ENCODE data around the gene HTR6.
"Not testable (repeated sequence)": the region's sequence is repeated elsewhere in the genome, so short reads cannot be mapped to it uniquely, and the experiment has no call there.

Gene HTR6

DNA sequence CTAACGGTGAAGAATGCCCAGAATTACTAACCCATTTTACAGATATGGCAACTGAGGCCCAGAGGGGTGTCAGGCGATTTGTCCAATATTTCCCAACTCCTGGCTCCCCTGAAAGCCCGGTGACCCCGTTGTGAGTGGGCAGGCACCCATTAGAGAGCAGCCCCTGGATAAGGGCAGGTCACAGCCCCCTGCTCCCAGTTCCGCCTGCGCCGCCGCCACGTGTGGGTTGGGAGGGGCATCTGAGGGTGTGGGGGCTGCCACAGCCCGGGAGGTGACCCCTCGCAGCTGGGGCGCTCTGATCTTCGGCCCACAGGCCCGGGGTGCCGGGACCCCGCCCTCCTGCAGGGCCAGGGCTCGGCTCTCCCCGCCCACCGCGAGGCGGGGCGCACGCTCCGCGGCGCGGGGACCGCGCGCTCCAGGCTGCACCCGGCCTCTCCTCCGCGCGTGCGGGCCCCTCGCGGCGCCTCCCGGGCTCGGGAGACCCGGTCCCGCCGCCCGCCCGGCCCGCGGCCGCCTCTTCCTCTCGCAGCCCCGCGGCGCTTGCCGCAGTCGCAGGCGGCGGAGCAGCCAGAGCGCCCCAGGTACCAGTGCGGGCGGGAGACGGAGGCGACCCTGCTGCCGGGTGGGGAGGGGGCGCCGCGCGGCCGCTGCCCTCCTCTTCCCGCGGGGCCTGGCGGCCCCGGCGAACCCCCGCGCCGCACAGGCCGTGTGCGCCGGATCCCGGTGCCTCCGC, at the start of gene HTR6:
Gene HTR6, plus strand, starts transcription at position 423 of the 733 bp plus-strand sequence. CDS start 879 bp downstream, outside the sequence.
- no peak for DNase-seq

DNA sequence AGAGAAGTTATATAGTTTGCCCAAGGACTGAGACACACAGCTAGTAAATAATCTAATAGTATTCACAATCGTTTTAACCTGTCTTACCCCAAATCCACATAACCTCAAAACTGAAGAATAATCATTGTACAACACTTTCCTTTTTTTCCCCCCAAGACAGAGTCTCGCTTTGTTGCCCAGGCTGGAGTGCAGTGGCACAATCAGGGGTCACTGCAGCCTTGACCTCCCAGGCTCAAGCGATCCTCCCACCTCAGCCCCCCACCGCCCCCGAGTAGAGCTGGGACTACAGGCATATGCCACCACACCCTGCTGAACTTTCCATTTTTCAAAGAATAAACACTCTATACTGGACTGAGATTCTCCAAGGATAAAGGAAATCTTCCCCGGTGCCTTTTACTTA, 49.2 kb upstream of the HTR6 start:
- no peak for DNase-seq

DNA sequence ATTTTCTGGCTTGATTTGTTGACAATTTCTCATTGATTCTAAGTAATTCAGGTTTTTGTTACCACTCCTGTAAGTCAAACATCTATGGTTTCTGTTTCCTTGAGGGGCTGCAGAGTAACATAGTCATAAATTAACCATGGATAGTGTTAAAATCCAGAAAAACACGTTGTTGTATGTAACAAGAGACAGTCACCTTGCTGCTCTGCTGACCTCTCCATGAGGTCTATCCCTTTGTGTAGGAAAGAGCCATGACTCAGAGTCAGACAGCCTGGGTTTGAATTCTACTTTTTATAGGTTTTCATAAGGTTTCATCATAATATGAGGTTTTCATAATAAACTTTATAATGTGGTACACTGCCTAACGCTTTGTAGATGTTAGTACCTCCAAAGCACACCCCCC, 48.2 kb upstream of the HTR6 start:
- DNase-seq: no peak

DNA sequence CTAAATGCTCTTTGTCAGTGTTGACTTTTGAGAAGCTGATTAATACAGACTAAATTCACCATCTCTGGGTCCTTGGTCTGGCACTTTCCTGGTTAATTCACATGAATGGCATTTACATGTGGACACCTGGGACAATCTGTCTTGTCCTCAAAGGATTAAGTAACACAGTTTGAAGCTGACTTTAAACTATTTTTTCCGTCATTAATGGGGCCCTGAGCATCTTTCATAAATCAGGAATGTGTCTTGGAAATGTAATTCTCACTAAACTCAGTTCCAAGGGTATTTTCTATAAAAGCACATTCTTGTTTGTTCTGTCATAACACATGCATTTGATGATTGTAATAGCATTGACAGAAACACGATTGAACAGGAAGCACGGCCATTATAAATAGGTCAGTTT, 47.3 kb upstream of the HTR6 start:
- DNase-seq: no peak

DNA sequence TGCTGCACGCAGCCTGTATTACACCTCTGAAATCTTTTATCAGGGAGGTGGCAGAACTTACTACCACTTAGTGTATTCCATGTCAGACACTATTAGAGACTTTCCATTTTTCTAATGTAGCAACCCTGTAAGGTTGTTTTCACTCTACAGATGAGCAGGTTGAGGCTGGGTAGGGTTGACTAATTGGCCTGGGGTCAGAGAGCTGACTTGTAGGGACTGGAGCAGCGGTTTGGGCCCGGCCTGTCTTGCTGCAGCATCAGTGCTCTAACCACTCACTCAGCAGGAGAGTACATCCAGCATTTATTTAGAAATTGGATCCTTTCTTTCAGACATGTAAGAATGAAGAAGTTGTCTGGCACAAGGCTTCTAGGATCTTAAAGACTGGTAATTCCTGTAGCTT, 46.2 kb upstream of the HTR6 start:
- DNase-seq: no peak

DNA sequence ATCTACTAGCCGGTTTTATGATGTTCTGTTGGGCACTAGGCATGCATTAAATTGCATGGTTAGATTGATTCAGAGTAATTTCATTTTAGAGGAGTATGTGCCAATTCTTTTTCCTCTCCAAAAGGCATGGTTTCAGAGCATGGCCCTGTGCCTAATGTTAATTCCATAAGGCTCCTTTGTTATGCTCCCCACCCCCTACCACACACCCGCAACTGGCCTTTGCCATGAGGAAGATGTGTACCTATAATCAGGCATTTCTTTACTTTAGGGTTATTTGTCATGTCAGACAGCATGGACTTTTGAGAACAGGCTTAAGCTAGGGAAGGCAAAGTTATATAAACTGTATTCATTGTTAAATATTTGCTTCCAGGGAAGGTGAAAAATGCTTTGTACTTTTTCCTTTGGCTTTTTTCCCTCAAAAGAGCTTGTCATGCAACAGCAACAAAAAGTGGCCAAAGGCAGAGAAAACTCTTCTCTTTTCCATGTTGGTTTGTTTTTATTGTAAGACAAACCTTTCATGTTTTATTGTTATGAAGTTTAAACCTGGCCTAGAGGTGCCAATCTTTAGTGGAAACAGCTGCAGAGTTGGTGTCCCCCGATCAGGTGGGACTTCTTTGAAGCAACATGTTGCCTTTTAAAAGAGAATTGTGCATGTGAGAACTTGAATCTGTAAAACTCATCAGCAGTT, 44.8 kb upstream of the HTR6 start:
- no peak for DNase-seq

DNA sequence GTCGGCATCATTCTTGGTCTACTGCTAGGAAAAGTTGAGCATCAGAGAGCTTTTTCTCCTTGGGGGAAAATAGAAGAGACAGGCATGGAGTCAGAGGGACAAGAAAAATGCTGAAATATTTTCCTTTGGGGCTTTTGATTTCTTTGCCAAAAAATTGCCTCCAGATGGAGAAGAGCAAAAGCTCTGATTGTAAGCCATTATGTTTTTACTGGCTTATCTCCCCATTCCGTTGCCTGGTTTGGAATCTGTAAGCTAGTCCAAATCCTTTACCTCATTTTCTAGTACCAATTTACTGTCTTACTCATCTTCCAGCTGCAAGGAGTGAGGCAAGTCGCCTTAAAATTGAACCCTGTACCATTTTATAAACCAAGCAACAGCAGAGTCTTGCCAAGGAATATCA, 43.9 kb upstream of the HTR6 start:
- no peak for DNase-seq

DNA sequence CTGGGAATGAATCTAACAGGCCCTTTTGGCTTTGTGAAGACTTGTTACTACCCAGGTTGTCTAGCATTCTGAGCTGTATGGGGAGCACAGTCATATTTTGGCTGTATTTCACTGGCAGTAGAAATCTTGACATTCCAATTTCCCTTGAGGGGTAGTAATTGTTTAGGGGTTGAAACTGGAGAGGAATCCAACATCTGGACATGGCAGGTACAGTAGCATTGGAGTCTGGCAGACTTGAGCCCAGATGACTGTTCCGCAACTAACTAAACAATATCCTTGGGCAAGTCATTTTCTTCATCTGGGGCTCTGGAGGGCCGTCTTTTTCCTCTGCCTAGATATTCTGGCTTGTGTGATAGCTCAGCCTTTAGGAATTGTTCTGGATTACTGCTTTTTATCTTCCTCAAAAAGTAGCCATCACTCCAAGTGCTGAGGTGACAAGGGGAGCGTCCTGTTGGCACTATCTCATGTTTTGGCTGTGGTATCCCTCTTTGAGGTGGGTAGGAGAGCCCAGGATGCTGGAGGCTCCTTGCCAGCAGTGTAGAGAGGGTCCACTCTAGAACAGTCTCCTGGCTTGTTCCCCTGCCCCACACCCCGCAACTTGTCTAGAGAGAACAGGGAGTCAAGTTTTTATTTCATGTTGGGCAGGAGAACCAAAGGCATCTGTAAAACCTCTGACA, 43.3 kb upstream of the HTR6 start:
- no peak for DNase-seq

DNA sequence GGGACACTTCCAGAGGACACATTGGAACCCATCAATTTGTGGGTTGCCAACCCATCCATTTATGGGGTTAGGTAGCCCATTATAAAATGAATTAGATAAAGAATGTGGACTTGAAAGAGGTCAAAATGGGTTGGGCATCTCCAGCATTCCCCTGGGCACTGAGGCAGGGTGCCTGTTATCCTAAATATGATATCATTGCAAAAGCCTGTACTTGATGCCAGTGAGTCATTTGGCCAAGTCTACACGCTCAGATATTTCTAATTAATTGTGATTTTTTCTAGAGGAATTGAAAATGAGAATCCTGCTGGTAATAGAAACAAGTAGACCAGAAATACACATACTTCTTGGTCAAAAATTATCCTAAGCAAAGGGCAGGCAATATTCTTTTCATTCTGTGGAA, 42.5 kb upstream of the HTR6 start:
- no peak for DNase-seq

DNA sequence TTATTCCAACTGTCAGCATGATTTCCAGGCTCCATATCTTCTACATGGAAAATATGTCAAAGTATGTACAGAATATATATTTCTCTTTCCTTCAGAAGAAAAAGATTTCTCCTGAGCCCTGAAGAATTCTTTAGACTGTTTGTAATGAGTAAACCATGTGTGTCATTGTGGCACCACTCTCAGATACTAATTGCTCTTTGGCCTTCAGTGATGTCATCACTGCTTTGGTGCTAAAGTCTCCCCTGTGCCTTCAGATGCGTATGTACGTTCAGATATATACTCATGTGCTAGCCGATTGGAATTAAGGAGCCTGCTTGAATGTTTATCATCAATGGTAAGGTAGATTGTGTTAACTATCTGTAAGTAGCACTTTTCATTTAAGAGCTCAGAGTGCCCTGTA, 41.2 kb upstream of the HTR6 start:
- no peak for DNase-seq

DNA sequence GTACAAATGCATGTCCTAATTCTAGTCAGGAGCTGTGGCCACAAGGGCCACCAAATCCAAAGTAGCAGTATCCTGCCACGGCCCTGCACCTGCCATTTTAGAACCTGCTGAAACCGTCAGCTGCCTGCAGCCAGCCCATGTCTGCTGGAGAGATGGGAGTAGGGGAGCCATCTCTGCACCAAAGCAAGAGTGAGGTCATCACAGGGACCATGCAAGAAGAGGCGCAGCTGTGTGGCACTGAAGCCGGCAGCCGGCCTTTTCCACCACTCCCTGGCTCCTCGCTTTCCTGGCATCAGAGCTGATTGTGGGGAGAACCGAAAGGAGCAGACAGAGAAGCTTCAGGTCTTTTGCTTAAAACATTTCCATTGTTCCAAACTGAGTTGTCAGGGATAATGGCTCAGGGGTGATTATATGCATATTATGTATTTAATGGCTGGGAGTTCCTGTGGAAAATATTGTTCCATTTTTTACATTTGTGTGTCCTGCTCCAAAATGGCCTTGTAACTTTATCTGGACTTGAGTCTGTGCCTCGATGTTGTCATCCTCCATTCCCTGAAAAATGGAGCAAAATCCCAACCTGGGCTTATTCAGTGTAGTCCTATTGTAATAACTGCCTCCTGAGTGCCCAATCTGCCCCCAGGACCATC, 39.3 kb upstream of the HTR6 start:
- no peak for DNase-seq

DNA sequence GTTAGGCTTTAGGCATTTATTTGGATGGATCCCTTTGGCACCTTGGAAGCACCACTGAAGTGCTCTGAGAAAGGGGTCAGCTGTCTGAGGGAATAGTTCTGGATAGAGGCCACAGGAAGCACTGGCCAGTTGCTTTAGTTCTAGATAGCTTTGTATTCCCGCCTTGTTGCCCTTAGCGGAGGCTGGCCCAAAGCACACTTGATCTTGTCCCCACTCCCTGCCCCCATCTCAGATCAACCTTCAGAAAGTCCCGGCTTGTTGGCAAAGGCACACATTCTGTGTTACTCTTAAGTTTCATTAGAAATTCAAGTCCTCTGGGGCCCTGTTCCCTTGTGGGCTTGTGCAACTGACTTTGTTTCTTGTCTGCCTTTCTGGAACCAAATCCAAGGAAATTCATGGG, 35.8 kb upstream of the HTR6 start:
- DNase-seq: no peak

DNA sequence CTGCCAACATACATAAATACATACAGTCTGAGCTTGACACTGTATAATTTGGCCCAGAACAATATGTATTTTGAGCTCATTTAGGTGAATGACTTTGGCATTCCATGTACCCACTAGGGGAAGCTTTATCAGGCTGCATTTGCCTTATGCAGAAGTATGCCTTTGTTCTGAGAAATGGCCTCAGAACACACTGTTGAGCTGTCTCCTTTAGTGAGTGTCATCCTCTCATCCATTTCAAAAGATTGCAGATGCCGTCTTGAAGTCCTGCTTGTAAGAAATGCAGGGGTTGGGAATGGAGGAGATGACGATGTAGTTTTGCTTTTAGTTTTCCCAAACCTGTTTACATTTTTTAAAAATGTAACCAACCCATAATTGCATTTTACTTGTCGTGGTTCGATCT, 35.3 kb upstream of the HTR6 start:
- DNase-seq: no peak

DNA sequence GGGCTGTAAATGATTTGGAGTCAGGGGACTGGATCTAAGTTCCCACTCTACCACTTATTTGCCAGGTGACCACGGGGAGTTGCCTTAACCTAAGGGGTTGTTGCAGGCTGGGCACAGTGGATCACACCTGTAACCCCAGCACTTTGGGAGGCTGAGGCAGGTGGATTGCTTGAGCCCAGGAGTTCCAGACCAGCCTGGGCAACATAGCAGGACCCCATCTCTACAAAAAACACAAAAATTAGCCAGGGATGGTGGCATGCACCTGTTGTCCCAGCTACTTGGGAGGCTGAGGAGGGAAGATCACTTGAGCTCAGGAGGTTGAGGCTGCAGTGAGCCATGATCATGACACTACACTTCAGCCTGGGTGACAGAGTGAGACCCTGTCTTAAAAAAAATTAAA, 34.5 kb upstream of the HTR6 start:
- DNase-seq: not testable (repeated sequence)

DNA sequence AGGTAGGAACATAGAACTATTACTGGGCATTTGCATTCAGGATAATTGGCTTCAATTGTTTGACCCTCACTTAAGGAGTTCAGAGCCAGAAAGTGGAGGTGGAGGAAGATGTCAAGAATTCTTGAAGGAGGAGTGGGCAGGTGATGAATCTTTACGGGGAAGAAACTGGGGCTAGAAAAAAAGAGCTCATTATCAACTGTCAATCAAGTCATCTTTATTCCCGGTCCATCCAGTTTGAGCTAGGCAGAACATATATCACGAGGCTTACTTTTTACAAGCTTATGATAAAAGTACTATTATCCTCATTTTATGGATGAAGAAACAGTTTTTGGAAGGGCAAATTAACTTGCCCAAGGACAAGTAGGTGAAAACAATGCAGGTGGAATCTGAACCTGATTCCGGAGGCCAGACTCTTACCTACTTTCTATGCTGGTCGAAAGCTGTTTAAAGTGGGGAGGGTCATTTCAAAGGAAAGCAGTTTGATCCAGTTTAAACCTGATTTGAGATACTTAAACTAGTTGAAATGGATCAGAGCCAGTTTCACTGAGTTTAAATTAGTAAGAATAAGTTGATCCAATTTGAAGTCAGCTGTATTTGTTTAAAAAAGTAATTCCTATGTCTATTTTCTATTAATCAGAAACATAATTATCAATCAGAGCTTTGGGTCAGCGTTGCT, 33.8 kb upstream of the HTR6 start:
- no peak for DNase-seq

DNA sequence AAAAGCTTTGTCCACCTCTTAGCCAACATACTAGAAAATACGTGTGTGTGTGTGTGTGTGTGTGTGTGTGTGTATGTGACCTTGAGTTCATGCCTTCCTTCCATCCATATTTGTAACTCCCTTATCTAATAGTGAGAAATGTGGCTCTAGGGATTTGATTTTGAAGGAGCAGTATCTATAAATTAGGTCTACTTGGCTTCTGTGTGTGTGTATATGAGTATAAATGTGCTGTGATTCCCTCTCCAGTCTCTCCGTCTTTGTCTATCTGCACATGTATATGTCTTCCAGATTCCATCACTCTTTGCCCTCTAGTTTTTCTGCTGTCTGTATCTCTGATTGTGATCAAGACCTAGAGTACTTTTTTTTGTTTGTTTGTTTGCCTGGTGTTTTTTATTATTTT, 32.5 kb upstream of the HTR6 start:
- DNase-seq: no peak

DNA sequence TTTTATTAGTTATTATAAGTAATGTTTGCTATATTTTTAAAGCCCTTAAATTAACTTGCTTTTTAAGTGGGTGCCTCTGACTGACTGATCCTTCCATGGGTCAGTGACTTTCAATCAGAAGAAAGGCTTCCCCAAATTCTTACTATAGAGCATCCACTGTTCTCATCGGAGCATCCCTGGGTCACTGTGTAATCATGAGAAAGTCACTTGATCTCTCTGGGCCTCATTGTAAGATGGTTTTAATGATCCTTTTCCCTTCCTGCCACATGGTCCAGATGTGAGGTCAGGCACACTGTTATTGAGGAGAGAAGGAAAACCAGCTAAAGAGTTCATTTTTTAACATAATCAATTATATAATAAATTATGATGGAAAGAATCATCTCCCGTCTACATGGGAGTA, 31.6 kb upstream of the HTR6 start:
- no peak for DNase-seq

DNA sequence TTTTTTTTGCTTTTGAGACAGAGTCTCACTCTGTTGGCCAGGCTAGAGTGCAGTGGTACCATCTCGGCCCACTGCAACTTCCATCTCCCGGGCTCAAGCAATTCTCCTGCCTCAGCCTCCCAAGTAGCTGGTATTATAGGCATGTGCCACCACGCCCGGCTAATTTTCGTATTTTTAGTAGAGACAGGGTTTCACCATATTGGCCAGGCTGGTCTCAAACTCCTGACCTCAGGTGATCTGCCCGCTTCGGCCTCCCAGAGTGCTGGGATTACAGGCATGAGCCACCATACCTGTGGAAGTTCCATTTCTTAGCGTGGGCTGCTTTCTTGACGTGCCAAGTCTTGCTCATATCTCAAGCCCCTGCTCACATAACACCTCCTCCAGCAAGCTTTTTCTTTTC, 29.6 kb upstream of the HTR6 start:
- DNase-seq: not testable (repeated sequence)

DNA sequence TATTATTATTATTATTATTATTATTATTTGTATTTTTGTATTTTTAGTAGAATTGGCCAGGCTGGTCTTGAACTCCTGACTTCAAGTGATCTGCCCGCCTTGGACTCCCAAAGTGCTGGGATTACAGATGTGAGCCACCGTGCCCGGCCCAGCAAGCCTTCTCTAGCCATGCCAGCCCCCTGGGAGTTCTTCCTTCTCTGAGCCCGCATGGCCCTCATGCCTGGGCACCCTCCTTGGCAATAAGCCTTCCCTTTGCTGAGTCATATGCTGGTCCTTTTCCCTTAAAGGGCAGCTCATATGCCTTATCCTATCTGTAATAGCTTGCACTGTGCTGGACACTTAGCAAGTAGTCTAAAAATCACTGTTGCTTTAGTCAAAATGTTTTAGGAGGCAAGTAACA, 29.0 kb upstream of the HTR6 start:
- no peak for DNase-seq

DNA sequence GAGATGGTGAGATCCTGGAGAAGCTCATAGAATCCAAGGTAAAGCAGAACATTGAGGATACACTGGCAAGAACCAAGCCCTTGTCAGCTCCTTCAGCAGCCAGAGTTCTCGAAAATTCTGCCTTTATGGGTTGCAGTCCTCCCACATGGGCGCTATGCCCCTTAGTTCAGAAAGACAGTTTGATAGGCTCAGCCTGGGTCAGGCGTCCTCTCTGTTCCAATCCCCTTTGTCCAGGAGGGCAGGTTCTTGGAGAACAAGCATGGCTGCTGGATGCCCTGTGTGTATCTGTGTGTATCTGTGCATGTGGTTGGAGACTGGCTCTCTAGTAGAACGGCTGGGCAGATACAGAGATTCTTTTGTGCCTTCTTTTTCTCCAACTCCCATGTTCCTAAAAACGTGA, 28.6 kb upstream of the HTR6 start:
- no peak for DNase-seq

DNA sequence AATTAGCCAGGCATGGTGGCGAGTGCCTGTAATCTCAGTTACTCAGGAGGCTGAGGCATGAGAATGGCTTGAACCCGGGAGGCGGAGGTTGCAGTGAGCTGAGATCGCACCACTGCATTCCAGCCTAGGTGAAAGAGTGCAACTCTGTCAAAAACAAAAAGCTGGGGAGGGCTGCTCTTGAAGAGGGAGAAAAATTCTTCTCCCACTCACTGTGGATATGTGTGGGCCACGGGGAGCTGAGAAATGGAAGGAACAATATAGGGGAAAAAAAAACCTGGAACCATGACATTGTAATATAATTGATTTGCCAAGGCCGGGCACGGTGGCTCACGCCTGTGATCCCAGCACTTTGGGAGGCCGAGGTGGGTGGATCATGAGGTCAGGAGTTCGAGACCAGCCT, 27.9 kb upstream of the HTR6 start:
- not testable (repeated sequence) for DNase-seq

DNA sequence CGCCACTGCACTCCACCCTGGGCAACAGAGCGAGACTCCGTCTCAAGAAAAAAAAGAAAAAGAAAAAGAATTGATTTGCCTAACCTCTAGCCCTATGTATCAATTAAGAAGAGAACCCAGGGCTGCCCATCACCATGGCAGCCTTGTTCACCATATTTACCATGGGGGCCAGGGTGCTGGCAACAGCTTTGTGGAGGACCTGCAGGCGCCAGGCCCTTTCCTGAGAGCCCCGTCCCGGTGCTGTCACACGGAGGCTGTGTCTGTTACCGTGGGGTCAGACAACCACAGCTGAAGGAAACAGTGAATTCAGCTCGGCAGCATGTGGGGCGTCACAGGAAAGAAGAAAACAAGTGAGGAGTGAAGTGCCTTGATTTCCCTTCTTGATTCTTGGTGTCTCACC, 27.1 kb upstream of the HTR6 start:
- DNase-seq: no peak

DNA sequence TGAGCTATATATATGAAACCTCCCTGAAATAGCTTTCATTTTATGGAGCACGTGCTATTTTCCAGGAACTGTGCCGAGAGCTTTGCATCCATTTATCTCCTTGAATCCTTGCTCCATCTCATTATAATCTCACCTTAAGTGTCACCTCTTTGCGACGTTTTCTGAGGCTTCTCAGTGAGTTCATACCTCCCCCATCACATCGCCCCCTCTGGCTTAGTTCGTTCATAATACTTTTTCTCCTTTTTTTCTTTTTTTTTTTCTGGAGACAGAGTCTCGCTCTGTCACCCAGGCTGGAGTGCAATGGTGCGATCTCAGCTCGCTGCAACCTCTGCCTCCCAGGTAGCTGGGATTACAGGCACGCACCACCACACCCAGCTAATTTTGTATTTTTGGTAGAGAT, 25.4 kb upstream of the HTR6 start:
- not testable (repeated sequence) for DNase-seq
